ENCODE measurements around the gene PF4V1. TPM values are rescaled to one million over a fixed set of nuclear protein-coding genes. Genes with fewer than 3 reads are reported as not detected.

Gene PF4V1
- total RNA-seq, 1 experiment from 2014 or later = not detected

GRCh38 chr4:73872316-73873108 lies 19.4 kb downstream of the PF4V1 start:
- no peak for DNase-seq
- no peak for TF ChIP-seq CTCF (IDR thresholded peaks at IDR 0.05; ENCODE audit: unreplicated experiment)
- Mint-ChIP-seq H3K4me1 (ENCODE audit: low read depth, unreplicated experiment) (peaks cover 18% of the 10 kb centered on the region), H3K9me3 (ENCODE audit: low read depth, unreplicated experiment) (no peaks in the 10 kb centered on the region), H3K27ac (ENCODE audit: unreplicated experiment) (peak overlapping the region; percentile 85), H3K36me3 (ENCODE audit: insufficient read depth, unreplicated experiment) (peaks cover 57% of the 10 kb centered on the region), H3K27me3 (ENCODE audit: unreplicated experiment) (no peaks in the 10 kb centered on the region), H3K4me3 (ENCODE audit: low read depth, unreplicated experiment) (peak overlapping the region; percentile 88)
- CTCF ChIA-PET = no interaction called here
- no TSS peak for BruUV-seq (replicated peaks)
- intact Hi-C loops (cut with micrococcal nuclease; ENCODE audit: unreplicated experiment) = loop anchor here (2.0 to 10.0 kb wide), 3 partner anchors 50 to 165 kb away; partner anchors contain the start of genes CXCL3 and CXCL5

- TF ChIP-seq CTCF (IDR thresholded peaks at IDR 0.05; ENCODE audit: unreplicated experiment) = no peak
- peaks cover 41% of the 10 kb centered on the region for H3K36me3 Mint-ChIP-seq (ENCODE audit: insufficient read depth, unreplicated experiment)
- intact Hi-C loops (cut with micrococcal nuclease; ENCODE audit: unreplicated experiment) = loop anchor here (5.0 to 10.0 kb wide), 2 partner anchors 120 to 163 kb away; partner anchors contain the start of genes CXCL3 and CXCL5
- peaks cover 10% of the 10 kb centered on the region for H3K4me1 Mint-ChIP-seq (ENCODE audit: low read depth, unreplicated experiment)
- no peak for DNase-seq
- H3K9me3 Mint-ChIP-seq (ENCODE audit: low read depth, unreplicated experiment) = no peaks in the 10 kb centered on the region
- H3K27ac Mint-ChIP-seq (ENCODE audit: unreplicated experiment) = no peak overlapping the region
- no peaks in the 10 kb centered on the region for H3K27me3 Mint-ChIP-seq (ENCODE audit: unreplicated experiment)
- H3K4me3 Mint-ChIP-seq (ENCODE audit: low read depth, unreplicated experiment) = no peak overlapping the region
- no TSS peak for BruUV-seq (replicated peaks)
- CTCF ChIA-PET = interaction anchor here (0.7 kb wide), 1 partner anchor 124 kb away, joined by 3 read pairs; no protein-coding TSS in a partner anchor
Observed at GRCh38 chr4:73874386-73874785, 21.3 kb downstream of the PF4V1 start.

DNA sequence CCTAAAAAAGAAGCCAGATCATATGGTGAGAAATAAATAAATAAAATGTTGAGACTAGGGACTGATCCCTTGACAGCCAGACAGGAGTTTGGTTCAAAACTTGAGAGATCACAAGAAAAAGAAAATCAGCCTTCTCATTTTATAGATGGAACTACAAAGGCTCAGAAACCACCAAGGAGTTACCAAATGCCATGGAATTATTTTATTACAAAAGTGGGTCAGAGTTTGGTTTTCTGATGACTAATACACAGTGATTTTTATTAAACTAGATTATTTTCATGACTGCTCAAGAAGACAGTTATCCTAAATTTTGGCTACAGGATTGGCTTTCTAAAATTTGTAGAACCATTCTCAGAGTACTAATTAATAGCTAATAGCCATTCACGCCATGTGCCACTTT lies 22.3 kb downstream of the PF4V1 start:
- H3K9me3 Mint-ChIP-seq (ENCODE audit: low read depth, unreplicated experiment) = no peaks in the 10 kb centered on the region
- H3K27ac Mint-ChIP-seq (ENCODE audit: unreplicated experiment) = no peak overlapping the region
- H3K4me1 Mint-ChIP-seq (ENCODE audit: low read depth, unreplicated experiment) = peaks cover 10% of the 10 kb centered on the region
- DNase-seq = no peak
- no TSS peak for BruUV-seq (replicated peaks)
- TF ChIP-seq CTCF (IDR thresholded peaks at IDR 0.05; ENCODE audit: unreplicated experiment) = no peak
- peaks cover 31% of the 10 kb centered on the region for H3K36me3 Mint-ChIP-seq (ENCODE audit: insufficient read depth, unreplicated experiment)
- no peaks in the 10 kb centered on the region for H3K27me3 Mint-ChIP-seq (ENCODE audit: unreplicated experiment)
- H3K4me3 Mint-ChIP-seq (ENCODE audit: low read depth, unreplicated experiment) = no peak overlapping the region
- CTCF ChIA-PET = no interaction called here
- intact Hi-C loops (cut with micrococcal nuclease; ENCODE audit: unreplicated experiment) = loop anchor here (10.0 kb wide), 1 partner anchor 119 kb away; the partner anchor contains the start of gene CXCL5

- DNase-seq = no peak
- H3K36me3 Mint-ChIP-seq (ENCODE audit: insufficient read depth, unreplicated experiment) = no peaks in the 10 kb centered on the region
- BruUV-seq (replicated peaks) = no TSS peak
- no peak overlapping the region for H3K27ac Mint-ChIP-seq (ENCODE audit: unreplicated experiment)
- intact Hi-C loops (cut with micrococcal nuclease; ENCODE audit: unreplicated experiment) = no loop called here
- CTCF ChIA-PET = no interaction called here
- H3K4me1 Mint-ChIP-seq (ENCODE audit: low read depth, unreplicated experiment) = no peaks in the 10 kb centered on the region
- H3K4me3 Mint-ChIP-seq (ENCODE audit: low read depth, unreplicated experiment) = no peak overlapping the region
- H3K9me3 Mint-ChIP-seq (ENCODE audit: low read depth, unreplicated experiment) = no peaks in the 10 kb centered on the region
- H3K27me3 Mint-ChIP-seq (ENCODE audit: unreplicated experiment) = no peaks in the 10 kb centered on the region
- no peak for TF ChIP-seq CTCF (IDR thresholded peaks at IDR 0.05; ENCODE audit: unreplicated experiment)
Observed at GRCh38 chr4:73883306-73883705, 30.2 kb downstream of the PF4V1 start.
